B cell (primary cell): ENCODE results near the gene HAUS2. TPM values are rescaled to one million over a fixed set of nuclear protein-coding genes. Genes with fewer than 3 reads are reported as not detected.

Experiments
- ATAC-seq: fragments of 200-7000 bp; cut with Tn5 transposase; one replicate; pipeline ENCODE4 v1.10.0; 2021; ENCODE audit warnings: low read depth, mild to moderate bottlenecking, moderate number of reproducible peaks, moderate library complexity
- CTCF ChIA-PET: fragments of 350-600 bp; sonication (Branson Sonifier 250); formaldehyde crosslinking; loops from one replicate; lab custom pipeline; 2021; ENCODE audit warnings: antibody characterized with exemption, inconsistent platforms; lab: Charles Lee
- POLR2A ChIA-PET: fragments of 350-600 bp; sonication (Branson Sonifier 250); formaldehyde crosslinking; loops from one replicate; lab custom pipeline; 2021; ENCODE audit warnings: antibody characterized with exemption; lab: Charles Lee
- DNase-seq: peaks from one replicate; pipeline ENCODE4 v3.0.0; 2013
- H2AFZ ChIP-seq: 2 replicates; pipeline ENCODE4 v1.6.1; 2012; ENCODE audit warnings: mild to moderate bottlenecking, low read depth, low read length; ENCODE audit not compliant: insufficient read depth, poor library complexity, severe bottlenecking
- H3K27ac ChIP-seq, 2 donors: 1 replicate in 1 of 2; 2 replicates in 1 of 2; pipeline ENCODE4 v1.5.1; 2012 to 2013; ENCODE audit warnings: low read length in 2 of 2, mild to moderate bottlenecking in 2 of 2, moderate library complexity in 1 of 2
- H3K27me3 ChIP-seq, 4 experiments: fragments of 200-600 bp in 1 of 4; sonication (generic) in 1 of 4; replicated peaks in 1 of 4; 1 replicate in 2 of 4; 2 replicates in 2 of 4; pipeline versions ENCODE4 v1.6.1 to v1.7.0; 2013 to 2016; ENCODE audit warnings: low read length in 3 of 4, mild to moderate bottlenecking in 2 of 4, mixed read lengths in 1 of 4, moderate library complexity in 1 of 4; ENCODE audit not compliant: insufficient read depth in 4 of 4, control insufficient read depth in 3 of 4; ENCODE audit errors: control extremely low read depth in 1 of 4
- H3K36me3 ChIP-seq, 2 experiments: replicated peaks in 1 of 2; 1 replicate in 1 of 2; 2 replicates in 1 of 2; pipeline versions ENCODE4 v1.6.1 to v1.7.1; 2013; ENCODE audit warnings: low read length in 1 of 2; ENCODE audit not compliant: insufficient read depth in 2 of 2, control insufficient read depth in 1 of 2; ENCODE audit errors: control extremely low read depth in 1 of 2, extremely low read depth in 1 of 2
- H3K4me1 ChIP-seq, 2 donors: fragments of 200-600 bp in 1 of 2; sonication (generic) in 1 of 2; 1 replicate in 1 of 2; 2 replicates in 1 of 2; pipeline versions ENCODE4 v1.5.1 to v1.6.1; 2013 to 2017; ENCODE audit warnings: low read length in 2 of 2; ENCODE audit not compliant: control insufficient read depth in 2 of 2, insufficient read depth in 2 of 2
- H3K4me2 ChIP-seq: replicated peaks from 2 replicates; pipeline ENCODE3; 2012; ENCODE audit warnings: mild to moderate bottlenecking, low read depth, low read length; ENCODE audit not compliant: poor library complexity, severe bottlenecking
- H3K4me3 ChIP-seq, 5 experiments: fragments of 200-600 bp in 1 of 5; sonication (generic) in 1 of 5; 1 replicate in 3 of 5; 2 replicates in 2 of 5; pipeline versions ENCODE4 v1.5.1 to v1.7.0; 2011 to 2016; ENCODE audit warnings: low read length in 4 of 5, mild to moderate bottlenecking in 4 of 5, low read depth in 2 of 5, control low read depth in 1 of 5, moderate library complexity in 1 of 5; ENCODE audit not compliant: insufficient read depth in 1 of 5; ENCODE audit errors: control extremely low read depth in 1 of 5, extremely low read depth in 1 of 5
- H3K79me2 ChIP-seq: fragments of 200-600 bp; sonication (generic); one replicate; pipeline ENCODE4 v1.6.0; 2016; ENCODE audit warnings: low read length; ENCODE audit not compliant: control insufficient read depth, insufficient read depth
- H3K9ac ChIP-seq: fragments of 200-600 bp; sonication (generic); 2 replicates; pipeline ENCODE4 v1.6.1; 2017; ENCODE audit warnings: mild to moderate bottlenecking, low read length, moderate library complexity
- H3K9me3 ChIP-seq, 3 donors: one replicate each; pipeline versions ENCODE4 v1.6.1 to v1.7.1; 2013; ENCODE audit warnings: low read length in 2 of 3; ENCODE audit not compliant: control insufficient read depth in 2 of 3, insufficient read depth in 1 of 3; ENCODE audit errors: control extremely low read depth in 1 of 3
- H4K20me1 ChIP-seq: 2 replicates; pipeline ENCODE4 v1.6.0; 2012; ENCODE audit warnings: mild to moderate bottlenecking, low read length; ENCODE audit not compliant: insufficient read depth, control insufficient read depth, poor library complexity, severe bottlenecking
- H3K27ac Mint-ChIP-seq: one replicate; pipeline ENCODE4 v1.8.0; 2021; ENCODE audit warnings: mixed read lengths
- H3K27me3 Mint-ChIP-seq: one replicate; pipeline ENCODE4 v1.8.0; 2021; ENCODE audit warnings: mixed read lengths
- H3K4me1 Mint-ChIP-seq: one replicate; pipeline ENCODE4 v1.8.0; 2021; ENCODE audit warnings: mixed read lengths
- H3K4me3 Mint-ChIP-seq: one replicate; pipeline ENCODE4 v1.8.0; 2021; ENCODE audit warnings: mixed read lengths
- H3K9me3 Mint-ChIP-seq: one replicate; pipeline ENCODE4 v1.8.0; 2022; ENCODE audit warnings: mixed read lengths; ENCODE audit not compliant: insufficient read depth
- EZH2 ChIP-seq: IDR thresholded peaks from 2 replicates; pipeline ENCODE4 v1.6.1; 2012; ENCODE audit warnings: borderline replicate concordance, low read depth, mild to moderate bottlenecking, moderate library complexity, low read length; ENCODE audit not compliant: insufficient read depth, poor library complexity, severe bottlenecking
- WGBS: methylation state at CpG from one replicate; pipeline ENCODE4 v1.1.5; 2013; ENCODE audit warnings: missing lambda C conversion rate; ENCODE audit not compliant: insufficient coverage; 5-methylcytosine and 5-hydroxymethylcytosine counted together
- intact Hi-C: fragments of 100-400 bp; cut with micrococcal nuclease; formaldehyde crosslinking; loops from one replicate; pipeline ENCODE4 v1.10.0; 2022
- polyA plus RNA-seq: library from polyadenylated mRNA; depleted of rRNA; stranded (reverse); fragments of >200 nt; gene quantifications from 2 replicates; pipeline ENCODE4 v1.2.3, GENCODE V29; 2012
- total RNA-seq, 2 donors: library from RNA; stranded (reverse); fragments of 120-200 nt in 1 of 2; gene quantifications; 1 replicate in 1 of 2; 2 replicates in 1 of 2; pipeline versions ENCODE4 v1.2.3 to v1.2.4, GENCODE V29; 2013 to 2022
- TF ChIP-seq, protein P1 (sequence below): fragments of 200-600 bp; IDR thresholded peaks from one replicate; pipeline ENCODE4 v1.8.0; 2022; ENCODE audit warnings: antibody characterized with exemption, mild to moderate bottlenecking

Gene HAUS2
- total and polyA plus RNA-seq, 2 donors (not counting 1 experiment from before 2014, with no cell fraction given): 16.5 to 18.3 TPM

DNA sequence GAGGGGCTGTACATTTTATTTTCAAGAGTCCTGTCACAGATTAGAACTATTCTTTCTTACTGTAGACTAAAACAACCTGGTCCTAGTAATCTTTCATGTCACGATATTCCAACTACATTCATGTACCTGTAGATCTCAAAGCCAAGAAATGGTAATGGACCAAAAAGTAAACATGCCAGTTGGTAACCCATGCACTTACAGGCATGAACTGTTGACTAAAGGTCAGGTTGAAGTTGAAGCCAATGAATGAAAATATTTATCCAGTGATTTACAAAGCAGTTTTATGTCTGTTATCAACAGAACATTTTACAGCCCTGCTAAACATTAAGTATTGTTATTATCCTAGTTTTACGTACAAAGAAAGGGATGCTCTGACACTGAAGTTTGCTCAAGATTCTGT lies 25.3 kb upstream of the HAUS2 start:
- H3K4me2 ChIP-seq: no peak overlapping the region
- H3K9me3 ChIP-seq: no peaks in the 10 kb centered on the region
- no CpG with 5 or more reads among the region's 2 CpGs for WGBS
- intact Hi-C loops: no loop called here
- H3K27ac ChIP-seq: no peak overlapping the region
- no peaks in the 10 kb centered on the region for H3K27me3 ChIP-seq
- H3K36me3 ChIP-seq: peaks cover 7 to 37% of the 10 kb centered on the region in 2 experiments
- H3K4me1 ChIP-seq: no peaks in the 10 kb centered on the region
- DNase-seq (no peak), ATAC-seq (no peak)
- H3K9ac ChIP-seq: no peak overlapping the region
- ChIA-PET CTCF (no interaction called here), POLR2A (no interaction called here)
- no peak overlapping the region for H2AFZ ChIP-seq
- Mint-ChIP-seq H3K4me1 (no peaks in the 10 kb centered on the region), H3K27ac (no peak overlapping the region), H3K27me3 (no peaks in the 10 kb centered on the region), H3K9me3 (no peaks in the 10 kb centered on the region), H3K4me3 (no peak overlapping the region)
- TF ChIP-seq, protein P1, sequence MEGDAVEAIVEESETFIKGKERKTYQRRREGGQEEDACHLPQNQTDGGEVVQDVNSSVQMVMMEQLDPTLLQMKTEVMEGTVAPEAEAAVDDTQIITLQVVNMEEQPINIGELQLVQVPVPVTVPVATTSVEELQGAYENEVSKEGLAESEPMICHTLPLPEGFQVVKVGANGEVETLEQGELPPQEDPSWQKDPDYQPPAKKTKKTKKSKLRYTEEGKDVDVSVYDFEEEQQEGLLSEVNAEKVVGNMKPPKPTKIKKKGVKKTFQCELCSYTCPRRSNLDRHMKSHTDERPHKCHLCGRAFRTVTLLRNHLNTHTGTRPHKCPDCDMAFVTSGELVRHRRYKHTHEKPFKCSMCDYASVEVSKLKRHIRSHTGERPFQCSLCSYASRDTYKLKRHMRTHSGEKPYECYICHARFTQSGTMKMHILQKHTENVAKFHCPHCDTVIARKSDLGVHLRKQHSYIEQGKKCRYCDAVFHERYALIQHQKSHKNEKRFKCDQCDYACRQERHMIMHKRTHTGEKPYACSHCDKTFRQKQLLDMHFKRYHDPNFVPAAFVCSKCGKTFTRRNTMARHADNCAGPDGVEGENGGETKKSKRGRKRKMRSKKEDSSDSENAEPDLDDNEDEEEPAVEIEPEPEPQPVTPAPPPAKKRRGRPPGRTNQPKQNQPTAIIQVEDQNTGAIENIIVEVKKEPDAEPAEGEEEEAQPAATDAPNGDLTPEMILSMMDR: no peak
- TF ChIP-seq EZH2: no peak
- no peak overlapping the region for H3K4me3 ChIP-seq
- no peaks in the 10 kb centered on the region for H4K20me1 ChIP-seq
- peaks cover 2% of the 10 kb centered on the region for H3K79me2 ChIP-seq

DNA sequence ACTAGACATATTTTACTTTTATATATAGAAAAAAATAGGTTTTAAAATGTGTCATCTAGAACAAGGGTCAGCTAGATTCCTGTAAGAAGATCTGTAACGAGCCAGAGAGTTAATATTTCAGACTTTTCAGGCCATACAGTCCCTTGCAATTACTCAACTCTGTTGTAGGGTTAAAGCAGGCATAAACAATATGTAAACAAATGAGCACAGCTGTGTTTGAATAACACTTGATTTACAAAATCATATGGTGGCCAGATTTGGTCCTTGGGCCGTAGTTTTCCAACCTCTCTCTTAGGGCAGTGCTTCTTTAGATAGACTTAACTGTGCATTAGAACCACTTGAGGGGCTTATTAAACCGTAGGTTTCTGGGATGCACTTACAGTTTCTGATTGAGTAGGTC lies 19.7 kb upstream of the HAUS2 start:
- ChIA-PET POLR2A (interaction anchor here (1.1 kb wide), 1 partner anchor 38 kb away, joined by 3 read pairs; the partner anchor contains the start of gene ZNF106), CTCF (interaction anchor here (1.4 kb wide), 1 partner anchor 11 kb away, joined by 3 read pairs; no protein-coding TSS in a partner anchor)
- ATAC-seq: no peak
- DNase-seq: no peak
- Histone ChIP-seq H3K9ac (no peak overlapping the region), H3K27me3 (no peaks in the 10 kb centered on the region), H4K20me1 (no peaks in the 10 kb centered on the region), H3K4me2 (no peak overlapping the region), H3K4me1 (no peaks in the 10 kb centered on the region), H3K9me3 (no peaks in the 10 kb centered on the region), H3K79me2 (no peaks in the 10 kb centered on the region), H2AFZ (no peak overlapping the region), H3K27ac (no peak overlapping the region), H3K36me3 (peaks cover 14 to 55% of the 10 kb centered on the region in 2 experiments), H3K4me3 (no peak overlapping the region)
- Mint-ChIP-seq H3K4me1 (no peaks in the 10 kb centered on the region), H3K4me3 (no peak overlapping the region), H3K9me3 (no peaks in the 10 kb centered on the region), H3K27me3 (no peaks in the 10 kb centered on the region), H3K27ac (no peak overlapping the region)
- TF ChIP-seq, protein P1: no peak
- no peak for TF ChIP-seq EZH2
- 100% methylated on average over 1 of the region's 3 CpGs for WGBS
- intact Hi-C loops: no loop called here
